ENCODE data around the gene CNTNAP2. TPM values are rescaled to one million over a fixed set of nuclear protein-coding genes. Genes with fewer than 3 reads are reported as not detected.

The CNTNAP2 gene
- total and polyA plus RNA-seq, 9 donors, result 8.3 to 18.8 (median 10.4) TPM

DNA sequence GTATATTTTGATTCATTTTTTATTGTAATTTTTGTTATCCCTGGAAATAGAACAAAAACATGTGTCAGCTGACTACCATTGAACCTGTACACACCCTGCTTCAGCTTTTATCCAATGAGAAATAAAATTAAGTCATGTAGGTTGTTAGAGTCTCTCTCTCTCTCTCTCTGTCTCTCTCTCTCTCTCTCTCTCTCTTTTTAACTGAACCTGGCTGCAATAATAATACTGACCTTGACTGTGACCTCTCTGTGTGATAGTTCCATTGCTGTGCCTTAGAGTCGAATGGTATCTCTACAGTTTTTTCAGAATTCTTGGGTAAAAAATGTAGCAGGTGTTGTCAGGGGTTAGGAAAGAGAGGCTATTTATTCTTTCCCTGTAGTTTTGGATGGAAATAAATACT is 637.8 kb downstream of the CNTNAP2 start:
- no peak overlapping the region for H3K4me3 ChIP-seq (ENCODE audit: low read length)
- no peak for DNase-seq
- whole genome bisulfite sequencing (ENCODE audit: insufficient coverage), result 44% methylated on average over 1 of the region's 1 CpG
- peaks cover 7% of the 10 kb centered on the region for H3K9me3 ChIP-seq (replicated peaks; ENCODE audit: control insufficient read depth, low read depth, low read length)
- H3K4me1 ChIP-seq (ENCODE audit: control insufficient read depth, insufficient read depth, low read length), result no peaks in the 10 kb centered on the region
- no peaks in the 10 kb centered on the region for H3K27me3 ChIP-seq (ENCODE audit: control insufficient read depth, insufficient read depth, low read length)
- H3K27ac ChIP-seq (ENCODE audit: low read length), result no peak overlapping the region
- no peaks in the 10 kb centered on the region for H3K36me3 ChIP-seq (ENCODE audit: control insufficient read depth, insufficient read depth, low read length)

GRCh38 chr7:146755585-146755984 is 639.0 kb downstream of the CNTNAP2 start:
- no peak for DNase-seq
- WGBS (ENCODE audit: insufficient coverage), result no CpG with 5 or more reads among the region's 2 CpGs
- Histone ChIP-seq H3K9me3 (replicated peaks; ENCODE audit: control insufficient read depth, low read depth, low read length) (peaks cover 7% of the 10 kb centered on the region), H3K4me3 (ENCODE audit: low read length) (no peak overlapping the region), H3K27ac (ENCODE audit: low read length) (no peak overlapping the region), H3K36me3 (ENCODE audit: control insufficient read depth, insufficient read depth, low read length) (no peaks in the 10 kb centered on the region), H3K27me3 (ENCODE audit: control insufficient read depth, insufficient read depth, low read length) (no peaks in the 10 kb centered on the region), H3K4me1 (ENCODE audit: control insufficient read depth, insufficient read depth, low read length) (no peaks in the 10 kb centered on the region)

DNA sequence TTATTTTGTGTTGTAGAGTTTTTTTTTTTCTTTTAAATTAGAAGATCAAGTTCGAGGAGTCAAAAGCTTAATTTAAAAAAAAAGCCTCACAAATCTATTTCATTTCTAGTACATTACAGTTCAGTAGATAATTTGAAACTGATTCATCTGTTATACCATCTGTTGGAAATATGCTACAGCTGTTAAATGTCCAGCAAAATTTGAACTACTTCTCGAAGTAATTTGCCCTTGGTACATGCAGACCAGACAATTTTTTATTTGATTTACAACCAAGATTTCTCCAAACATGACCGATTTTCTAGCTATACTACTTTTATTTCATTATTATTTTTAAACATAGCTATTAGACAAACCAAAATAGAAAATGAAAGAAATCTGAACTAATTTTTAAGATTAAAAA is 647.9 kb downstream of the CNTNAP2 start:
- no peaks in the 10 kb centered on the region for H3K36me3 ChIP-seq (ENCODE audit: control insufficient read depth, insufficient read depth, low read length)

GRCh38 chr7:146768957-146769356 is 652.4 kb downstream of the CNTNAP2 start:
- Histone ChIP-seq H3K36me3 (ENCODE audit: control insufficient read depth, insufficient read depth, low read length) (no peaks in the 10 kb centered on the region), H3K27ac (ENCODE audit: low read length) (no peak overlapping the region), H3K4me3 (ENCODE audit: low read length) (no peak overlapping the region), H3K4me1 (ENCODE audit: control insufficient read depth, insufficient read depth, low read length) (no peaks in the 10 kb centered on the region), H3K27me3 (ENCODE audit: control insufficient read depth, insufficient read depth, low read length) (no peaks in the 10 kb centered on the region), H3K9me3 (replicated peaks; ENCODE audit: control insufficient read depth, low read depth, low read length) (no peaks in the 10 kb centered on the region)
- WGBS (ENCODE audit: insufficient coverage), result no CpG with 5 or more reads among the region's 3 CpGs
- peak; percentile 79 for DNase-seq

More for the DNA sequence above, 647.9 kb downstream of the CNTNAP2 start:
- Histone ChIP-seq H3K4me3 (ENCODE audit: low read length) (no peak overlapping the region), H3K27ac (ENCODE audit: low read length) (no peak overlapping the region), H3K27me3 (ENCODE audit: control insufficient read depth, insufficient read depth, low read length) (no peaks in the 10 kb centered on the region), H3K9me3 (replicated peaks; ENCODE audit: control insufficient read depth, low read depth, low read length) (no peaks in the 10 kb centered on the region), H3K4me1 (ENCODE audit: control insufficient read depth, insufficient read depth, low read length) (no peaks in the 10 kb centered on the region)
- WGBS (ENCODE audit: insufficient coverage), result no CpG with 5 or more reads among the region's 3 CpGs
- no peak for DNase-seq

GRCh38 chr7:146772601-146773000 is 656.0 kb downstream of the CNTNAP2 start:
- DNase-seq, result peak; percentile 4

GRCh38 chr7:146773506-146773905 is 656.9 kb downstream of the CNTNAP2 start:
- H3K27me3 ChIP-seq (ENCODE audit: control insufficient read depth, insufficient read depth, low read length), result no peaks in the 10 kb centered on the region
- 100% methylated on average over 1 of the region's 5 CpGs for WGBS (ENCODE audit: insufficient coverage)
- DNase-seq, result no peak

More at GRCh38 chr7:146772601-146773000, 656.0 kb downstream of the CNTNAP2 start:
- Histone ChIP-seq H3K9me3 (replicated peaks; ENCODE audit: control insufficient read depth, low read depth, low read length) (no peaks in the 10 kb centered on the region), H3K27ac (ENCODE audit: low read length) (no peak overlapping the region), H3K27me3 (ENCODE audit: control insufficient read depth, insufficient read depth, low read length) (no peaks in the 10 kb centered on the region), H3K4me3 (ENCODE audit: low read length) (no peak overlapping the region), H3K4me1 (ENCODE audit: control insufficient read depth, insufficient read depth, low read length) (no peaks in the 10 kb centered on the region), H3K36me3 (ENCODE audit: control insufficient read depth, insufficient read depth, low read length) (no peaks in the 10 kb centered on the region)
- 88% methylated on average over 3 of the region's 5 CpGs for WGBS (ENCODE audit: insufficient coverage)

DNA sequence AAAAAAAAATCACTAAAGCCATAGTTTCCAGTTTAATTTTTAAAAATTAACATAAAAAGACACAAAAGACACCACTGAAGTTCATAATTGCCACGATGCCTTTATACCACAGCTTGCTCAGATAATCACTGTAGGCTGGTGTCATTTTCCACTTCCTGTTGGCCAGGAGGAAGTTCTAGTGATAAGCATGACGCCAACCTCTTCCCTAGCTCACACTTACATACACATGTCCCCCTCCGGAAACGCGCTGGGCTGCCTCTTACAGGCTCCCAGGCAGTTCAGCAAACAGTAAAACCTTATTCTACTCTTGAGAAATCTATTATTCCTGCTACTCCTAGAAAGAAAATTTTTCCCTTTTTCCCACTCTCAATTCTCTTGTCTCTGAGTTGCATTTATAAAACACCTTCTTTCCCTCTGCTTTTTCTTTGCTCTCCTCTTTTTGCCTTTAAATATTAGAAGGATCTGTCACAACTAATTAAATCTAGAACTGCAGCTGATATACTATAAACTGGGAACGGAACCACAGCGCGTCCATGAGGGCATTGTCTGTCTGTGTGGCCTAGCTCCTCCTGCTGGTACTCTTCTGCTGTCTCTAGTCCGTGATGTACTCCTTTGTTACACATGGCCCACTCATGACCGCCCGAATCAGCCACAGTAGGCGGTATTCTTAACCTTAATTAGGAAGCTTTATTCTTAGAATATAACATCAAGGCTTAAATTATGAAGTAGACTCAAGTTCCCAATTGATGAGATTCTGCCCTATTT is 664.9 kb downstream of the CNTNAP2 start:
- Histone ChIP-seq H3K27me3 (ENCODE audit: control insufficient read depth, insufficient read depth, low read length) (no peaks in the 10 kb centered on the region), H3K36me3 (ENCODE audit: control insufficient read depth, insufficient read depth, low read length) (no peaks in the 10 kb centered on the region), H3K27ac (ENCODE audit: low read length) (no peak overlapping the region), H3K9me3 (replicated peaks; ENCODE audit: control insufficient read depth, low read depth, low read length) (no peaks in the 10 kb centered on the region), H3K4me1 (ENCODE audit: control insufficient read depth, insufficient read depth, low read length) (no peaks in the 10 kb centered on the region), H3K4me3 (ENCODE audit: low read length) (no peak overlapping the region)
- no peak for DNase-seq
- WGBS (ENCODE audit: insufficient coverage), result 89% methylated on average over 6 of the region's 12 CpGs

More at GRCh38 chr7:146773506-146773905, 656.9 kb downstream of the CNTNAP2 start:
- Histone ChIP-seq H3K4me3 (ENCODE audit: low read length) (no peak overlapping the region), H3K9me3 (replicated peaks; ENCODE audit: control insufficient read depth, low read depth, low read length) (no peaks in the 10 kb centered on the region), H3K27ac (ENCODE audit: low read length) (no peak overlapping the region), H3K4me1 (ENCODE audit: control insufficient read depth, insufficient read depth, low read length) (no peaks in the 10 kb centered on the region), H3K36me3 (ENCODE audit: control insufficient read depth, insufficient read depth, low read length) (no peaks in the 10 kb centered on the region)

- Histone ChIP-seq H3K4me1 (ENCODE audit: control insufficient read depth, insufficient read depth, low read length) (no peaks in the 10 kb centered on the region), H3K27ac (ENCODE audit: low read length) (no peak overlapping the region), H3K27me3 (ENCODE audit: control insufficient read depth, insufficient read depth, low read length) (no peaks in the 10 kb centered on the region), H3K9me3 (replicated peaks; ENCODE audit: control insufficient read depth, low read depth, low read length) (no peaks in the 10 kb centered on the region), H3K36me3 (ENCODE audit: control insufficient read depth, insufficient read depth, low read length) (no peaks in the 10 kb centered on the region), H3K4me3 (ENCODE audit: low read length) (no peak overlapping the region)
- no peak for DNase-seq
- 90% methylated on average over 17 of the region's 18 CpGs for WGBS (ENCODE audit: insufficient coverage)
Measured at GRCh38 chr7:146787266-146787665, 670.7 kb downstream of the CNTNAP2 start.

DNA sequence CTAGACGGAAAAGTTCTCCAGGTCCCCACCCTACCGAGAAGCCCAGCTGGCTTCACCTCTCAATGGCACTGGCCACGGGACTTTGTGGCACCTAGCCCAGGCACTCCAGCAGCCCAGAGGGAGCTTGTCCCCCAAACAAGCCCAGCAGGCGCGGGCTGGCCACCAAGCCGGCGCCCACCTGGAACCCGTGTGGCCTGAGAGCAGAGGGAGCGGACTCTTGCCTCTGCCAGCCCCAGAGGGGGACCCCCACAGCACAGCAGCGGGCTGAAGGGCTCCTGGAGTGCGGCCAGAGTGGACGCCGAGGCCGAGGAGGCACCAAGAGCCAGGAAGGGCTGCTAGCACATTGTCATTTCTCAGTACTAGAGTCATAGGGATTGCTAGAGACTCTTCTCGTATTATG is 671.4 kb downstream of the CNTNAP2 start:
- Histone ChIP-seq H3K36me3 (ENCODE audit: control insufficient read depth, insufficient read depth, low read length) (no peaks in the 10 kb centered on the region), H3K4me3 (ENCODE audit: low read length) (no peak overlapping the region), H3K4me1 (ENCODE audit: control insufficient read depth, insufficient read depth, low read length) (no peaks in the 10 kb centered on the region), H3K27me3 (ENCODE audit: control insufficient read depth, insufficient read depth, low read length) (no peaks in the 10 kb centered on the region), H3K27ac (ENCODE audit: low read length) (no peak overlapping the region), H3K9me3 (replicated peaks; ENCODE audit: control insufficient read depth, low read depth, low read length) (no peaks in the 10 kb centered on the region)
- 98% methylated on average over 7 of the region's 15 CpGs for WGBS (ENCODE audit: insufficient coverage)
- DNase-seq, result no peak

- Histone ChIP-seq H3K4me1 (ENCODE audit: control insufficient read depth, insufficient read depth, low read length) (no peaks in the 10 kb centered on the region), H3K27me3 (ENCODE audit: control insufficient read depth, insufficient read depth, low read length) (no peaks in the 10 kb centered on the region), H3K36me3 (ENCODE audit: control insufficient read depth, insufficient read depth, low read length) (no peaks in the 10 kb centered on the region), H3K27ac (ENCODE audit: low read length) (no peak overlapping the region), H3K4me3 (ENCODE audit: low read length) (no peak overlapping the region), H3K9me3 (replicated peaks; ENCODE audit: control insufficient read depth, low read depth, low read length) (peaks cover 6% of the 10 kb centered on the region)
- DNase-seq, result no peak
- 100% methylated on average over 1 of the region's 7 CpGs for WGBS (ENCODE audit: insufficient coverage)
Measured at GRCh38 chr7:146791344-146792285, 675.0 kb downstream of the CNTNAP2 start.
